ENCODE measurements around the gene ARHGDIG. TPM values are rescaled to one million over a fixed set of nuclear protein-coding genes. Genes with fewer than 3 reads are reported as not detected.

The ARHGDIG gene
- total RNA-seq, 1 donor from 2014 or later, result 7.0 TPM

DNA sequence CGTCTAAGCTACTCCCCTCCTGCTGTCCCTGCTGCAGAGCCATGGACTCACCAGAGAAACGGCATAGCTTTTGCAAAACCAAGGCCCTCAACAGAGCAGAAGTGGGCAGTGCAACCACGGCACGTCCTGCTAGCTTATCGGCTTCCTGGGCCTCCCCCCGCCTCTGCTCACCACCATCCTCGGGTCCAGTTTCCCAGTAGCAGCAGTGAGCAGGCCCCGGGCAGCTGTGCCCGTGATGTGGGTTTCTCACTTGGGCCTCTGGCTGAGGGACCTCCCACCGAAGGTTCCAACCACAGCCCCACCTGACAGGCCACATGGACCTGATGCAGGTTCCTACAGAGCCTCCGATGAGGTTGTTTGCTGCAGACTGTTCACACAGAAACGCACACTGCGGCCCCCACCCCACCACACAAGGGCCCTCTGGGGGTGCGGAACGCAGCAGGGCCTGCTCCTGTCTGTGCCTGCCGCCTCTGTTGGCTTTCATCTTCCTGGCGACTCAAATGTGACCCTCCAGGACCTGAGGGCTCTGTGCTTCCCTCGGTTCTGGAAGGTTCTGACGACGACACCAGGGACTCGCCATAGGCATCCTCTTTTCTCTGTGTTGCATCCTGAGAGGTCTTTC is 27.4 kb downstream of the ARHGDIG start:
- no peaks in the 10 kb centered on the region for H3K4me1 ChIP-seq
- intact Hi-C loops (cut with micrococcal nuclease), result no loop called here
- H3K27ac ChIP-seq (replicated peaks), result no peak overlapping the region
- no peak for DNase-seq
- H3K27me3 ChIP-seq (ENCODE audit: low read depth), result no peaks in the 10 kb centered on the region
- TF ChIP-seq, protein P1, sequence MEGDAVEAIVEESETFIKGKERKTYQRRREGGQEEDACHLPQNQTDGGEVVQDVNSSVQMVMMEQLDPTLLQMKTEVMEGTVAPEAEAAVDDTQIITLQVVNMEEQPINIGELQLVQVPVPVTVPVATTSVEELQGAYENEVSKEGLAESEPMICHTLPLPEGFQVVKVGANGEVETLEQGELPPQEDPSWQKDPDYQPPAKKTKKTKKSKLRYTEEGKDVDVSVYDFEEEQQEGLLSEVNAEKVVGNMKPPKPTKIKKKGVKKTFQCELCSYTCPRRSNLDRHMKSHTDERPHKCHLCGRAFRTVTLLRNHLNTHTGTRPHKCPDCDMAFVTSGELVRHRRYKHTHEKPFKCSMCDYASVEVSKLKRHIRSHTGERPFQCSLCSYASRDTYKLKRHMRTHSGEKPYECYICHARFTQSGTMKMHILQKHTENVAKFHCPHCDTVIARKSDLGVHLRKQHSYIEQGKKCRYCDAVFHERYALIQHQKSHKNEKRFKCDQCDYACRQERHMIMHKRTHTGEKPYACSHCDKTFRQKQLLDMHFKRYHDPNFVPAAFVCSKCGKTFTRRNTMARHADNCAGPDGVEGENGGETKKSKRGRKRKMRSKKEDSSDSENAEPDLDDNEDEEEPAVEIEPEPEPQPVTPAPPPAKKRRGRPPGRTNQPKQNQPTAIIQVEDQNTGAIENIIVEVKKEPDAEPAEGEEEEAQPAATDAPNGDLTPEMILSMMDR (IDR thresholded peaks at IDR 0.05; ENCODE audit: borderline replicate concordance), result no peak
- H3K9me3 ChIP-seq (replicated peaks), result no peaks in the 10 kb centered on the region
- no peak overlapping the region for H3K4me3 ChIP-seq
- peaks cover 51% of the 10 kb centered on the region for H3K36me3 ChIP-seq

DNA sequence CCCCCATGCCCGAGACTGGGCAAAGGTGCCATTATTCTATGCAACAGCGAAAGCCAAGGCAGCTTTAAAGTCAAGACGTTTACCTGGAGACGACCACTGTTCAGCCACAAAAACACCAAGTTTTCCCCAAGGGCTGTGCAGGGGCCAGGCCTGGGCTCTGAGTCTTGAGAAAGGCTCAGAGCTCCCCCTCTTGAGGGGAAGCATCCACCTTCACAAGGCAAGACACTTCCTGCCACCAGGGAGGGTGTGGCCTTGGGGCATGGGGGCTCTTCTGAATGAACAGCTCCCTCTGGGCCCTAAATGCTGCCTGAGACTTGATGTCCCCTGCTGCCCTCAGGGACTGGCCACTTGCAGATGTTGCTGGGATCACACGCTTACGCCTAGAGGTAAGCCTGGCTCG is 29.1 kb downstream of the ARHGDIG start:
- H3K4me3 ChIP-seq, result no peak overlapping the region
- no peak for DNase-seq
- intact Hi-C loops (cut with micrococcal nuclease), result no loop called here
- no peaks in the 10 kb centered on the region for H3K9me3 ChIP-seq (replicated peaks)
- H3K4me1 ChIP-seq, result no peaks in the 10 kb centered on the region
- H3K27ac ChIP-seq (replicated peaks), result no peak overlapping the region
- TF ChIP-seq, protein P1 (IDR thresholded peaks at IDR 0.05; ENCODE audit: borderline replicate concordance), result no peak
- no peaks in the 10 kb centered on the region for H3K27me3 ChIP-seq (ENCODE audit: low read depth)
- peaks cover 60% of the 10 kb centered on the region for H3K36me3 ChIP-seq

DNA sequence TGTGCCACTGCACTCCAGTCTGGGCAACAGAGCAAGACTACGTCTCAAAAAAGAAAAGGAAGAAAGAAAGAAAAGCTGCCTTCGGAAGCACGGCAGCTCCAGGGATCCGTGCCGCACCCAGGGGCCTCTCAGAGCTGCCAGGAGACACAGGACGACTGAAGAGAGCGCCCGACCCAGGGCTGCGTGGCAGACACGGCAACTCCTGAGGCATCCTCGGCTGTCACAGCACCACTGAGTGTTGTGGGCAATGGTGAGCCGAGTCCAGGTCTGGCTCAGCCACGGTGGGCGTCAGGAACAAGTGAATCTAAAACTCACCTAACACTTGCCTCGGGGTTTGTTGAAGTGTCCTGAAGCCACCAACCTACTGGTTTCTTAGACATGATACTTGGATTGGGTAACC is 31.3 kb downstream of the ARHGDIG start:
- no peak overlapping the region for H3K27ac ChIP-seq (replicated peaks)
- TF ChIP-seq, protein P1 (IDR thresholded peaks at IDR 0.05; ENCODE audit: borderline replicate concordance), result no peak
- no peaks in the 10 kb centered on the region for H3K27me3 ChIP-seq (ENCODE audit: low read depth)
- H3K9me3 ChIP-seq (replicated peaks), result no peaks in the 10 kb centered on the region
- no peak overlapping the region for H3K4me3 ChIP-seq
- H3K4me1 ChIP-seq, result no peaks in the 10 kb centered on the region
- intact Hi-C loops (cut with micrococcal nuclease), result no loop called here
- no peak for DNase-seq
- peaks cover 59% of the 10 kb centered on the region for H3K36me3 ChIP-seq

DNA sequence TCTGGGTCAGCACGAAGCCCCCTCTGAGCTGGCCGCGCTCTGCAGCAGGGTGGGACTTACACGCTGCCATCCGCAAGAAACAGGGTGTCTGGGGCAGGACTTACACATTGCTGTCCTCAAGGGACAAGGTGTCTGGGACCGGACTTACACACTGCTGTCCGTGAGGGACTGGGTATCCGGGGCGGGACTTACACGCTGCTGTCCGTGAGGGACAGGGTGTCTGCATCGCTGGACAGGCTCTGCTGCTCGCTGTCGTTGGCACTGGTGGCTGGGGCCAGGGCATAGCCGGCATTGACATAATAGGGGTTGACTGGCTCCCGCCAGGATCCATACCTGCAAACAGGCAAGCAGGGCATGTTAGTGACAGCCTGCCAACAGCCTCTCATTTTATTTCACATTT is 34.0 kb downstream of the ARHGDIG start:
- no peak overlapping the region for H3K4me3 ChIP-seq
- no peaks in the 10 kb centered on the region for H3K9me3 ChIP-seq (replicated peaks)
- TF ChIP-seq, protein P1 (IDR thresholded peaks at IDR 0.05; ENCODE audit: borderline replicate concordance), result no peak
- H3K27me3 ChIP-seq (ENCODE audit: low read depth), result no peaks in the 10 kb centered on the region
- peaks cover 45% of the 10 kb centered on the region for H3K36me3 ChIP-seq
- no peak for DNase-seq
- no peaks in the 10 kb centered on the region for H3K4me1 ChIP-seq
- H3K27ac ChIP-seq (replicated peaks), result no peak overlapping the region
- intact Hi-C loops (cut with micrococcal nuclease), result no loop called here

DNA sequence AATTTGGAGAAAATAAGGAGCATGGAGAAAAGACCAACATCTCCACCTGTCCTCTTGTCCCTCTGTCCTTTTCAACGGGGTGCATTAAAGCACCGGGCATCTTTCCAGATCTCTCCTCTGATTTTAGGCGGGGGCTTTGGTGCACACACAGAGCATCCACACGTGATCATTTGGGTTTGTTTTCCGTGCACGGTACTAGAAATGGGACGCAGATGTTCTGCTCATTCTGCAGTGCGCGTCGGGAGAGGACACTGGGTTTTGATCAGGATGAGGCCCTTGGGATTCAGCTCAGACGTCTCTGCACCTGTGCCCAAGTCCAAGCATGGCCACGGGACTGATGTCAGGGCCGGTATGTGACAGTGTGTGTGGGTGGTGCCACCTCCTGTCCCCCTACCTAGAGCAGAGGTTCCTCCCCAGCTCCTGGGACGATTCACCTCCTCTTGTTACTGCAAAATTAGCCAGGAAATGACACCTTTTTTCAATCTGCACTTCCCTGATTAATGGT is 34.5 kb downstream of the ARHGDIG start:
- TF ChIP-seq, protein P1 (IDR thresholded peaks at IDR 0.05; ENCODE audit: borderline replicate concordance), result no peak
- peaks cover 44% of the 10 kb centered on the region for H3K36me3 ChIP-seq
- no peak overlapping the region for H3K4me3 ChIP-seq
- H3K27ac ChIP-seq (replicated peaks), result no peak overlapping the region
- no peak for DNase-seq
- intact Hi-C loops (cut with micrococcal nuclease), result no loop called here
- no peaks in the 10 kb centered on the region for H3K27me3 ChIP-seq (ENCODE audit: low read depth)
- H3K9me3 ChIP-seq (replicated peaks), result no peaks in the 10 kb centered on the region
- H3K4me1 ChIP-seq, result no peaks in the 10 kb centered on the region
